ENCODE data around the gene GLRX. TPM values are rescaled to one million over a fixed set of nuclear protein-coding genes. Genes with fewer than 3 reads are reported as not detected.

GLRX gene
- total and polyA plus RNA-seq, 2 of the 4 experiments (the other 2 are of a cell fraction) = 142 to 193 TPM

- BruUV-seq (replicated peaks) = no TSS peak
- peak overlapping the region; percentile 20; the same call in 1 of the 2 replicates for H3K27ac ChIP-seq (ENCODE audit: insufficient read depth, low read length)
- no peak overlapping the region for H3K4me3 ChIP-seq (ENCODE audit: insufficient read depth, low read depth, low read length)
- H2BK120ac ChIP-seq (ENCODE audit: low read depth, low read length) = peak overlapping the region; percentile 64; the same call in 1 of the 2 replicates
- H4K8ac ChIP-seq (ENCODE audit: low read depth in 2 of 2, low read length in 2 of 2) = peak overlapping the region in 1 of 2 experiments; percentile 86; a peak in 2 of 4 replicates
- no peaks in the 10 kb centered on the region for H3K27me3 ChIP-seq (ENCODE audit: control insufficient read depth, insufficient read depth, low read length)
- CTCF ChIA-PET = interaction anchor here (0.8 to 2.7 kb wide), 2 partner anchors 69 to 204 kb away, joined by 3 to 12 read pairs; partner anchors contain the start of gene RFESD
- no peaks in the 10 kb centered on the region for H3K36me3 ChIP-seq (ENCODE audit: control insufficient read depth, insufficient read depth, low read length)
- intact Hi-C loops (cut with micrococcal nuclease) (loop anchor here (10.0 kb wide), 1 partner anchor 294 kb away; no protein-coding TSS in a partner anchor), dilution Hi-C loops (cut with HindIII; ENCODE audit: low sequenced_read_pairs, unreplicated experiment) (no loop called here), in situ Hi-C loops (cut with MboI; ENCODE audit: low sequenced_read_pairs) (loop anchor here (10.0 kb wide), 1 partner anchor 754 kb away; no protein-coding TSS in a partner anchor)
- peak overlapping the region; percentile 34 for H2BK5ac ChIP-seq (ENCODE audit: low read depth, low read length, poor library complexity, severe bottlenecking)
- WGBS, 2 experiments (ENCODE audit: extremely low coverage in 2 of 2, insufficient read length in 1 of 2) = 71% methylated on average over 1 of the region's 5 CpGs; no CpG with 5 or more reads in 1 of the 2 experiments
- peaks cover 7% of the 10 kb centered on the region for H3K4me1 ChIP-seq (ENCODE audit: control insufficient read depth, insufficient read depth, low read length)
- peak overlapping the region; percentile 27 for H3K14ac ChIP-seq (replicated peaks; ENCODE audit: low read depth, low read length)
- no peak overlapping the region for H3K56ac ChIP-seq (ENCODE audit: extremely low read depth, insufficient read depth, low read length)
- no peak overlapping the region for H3K4me2 ChIP-seq (ENCODE audit: low read depth, low read length)
- no peak for TF ChIP-seq MAFK (IDR thresholded peaks at IDR 0.05; ENCODE audit: low read depth, low read length)
- no peak for TF ChIP-seq RAD21 (IDR thresholded peaks at IDR 0.05; ENCODE audit: low read length)
- TF ChIP-seq, protein P1, sequence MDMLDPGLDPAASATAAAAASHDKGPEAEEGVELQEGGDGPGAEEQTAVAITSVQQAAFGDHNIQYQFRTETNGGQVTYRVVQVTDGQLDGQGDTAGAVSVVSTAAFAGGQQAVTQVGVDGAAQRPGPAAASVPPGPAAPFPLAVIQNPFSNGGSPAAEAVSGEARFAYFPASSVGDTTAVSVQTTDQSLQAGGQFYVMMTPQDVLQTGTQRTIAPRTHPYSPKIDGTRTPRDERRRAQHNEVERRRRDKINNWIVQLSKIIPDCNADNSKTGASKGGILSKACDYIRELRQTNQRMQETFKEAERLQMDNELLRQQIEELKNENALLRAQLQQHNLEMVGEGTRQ (IDR thresholded peaks at IDR 0.05; ENCODE audit: low read depth, low read length) = no peak
- TF ChIP-seq, protein P2, sequence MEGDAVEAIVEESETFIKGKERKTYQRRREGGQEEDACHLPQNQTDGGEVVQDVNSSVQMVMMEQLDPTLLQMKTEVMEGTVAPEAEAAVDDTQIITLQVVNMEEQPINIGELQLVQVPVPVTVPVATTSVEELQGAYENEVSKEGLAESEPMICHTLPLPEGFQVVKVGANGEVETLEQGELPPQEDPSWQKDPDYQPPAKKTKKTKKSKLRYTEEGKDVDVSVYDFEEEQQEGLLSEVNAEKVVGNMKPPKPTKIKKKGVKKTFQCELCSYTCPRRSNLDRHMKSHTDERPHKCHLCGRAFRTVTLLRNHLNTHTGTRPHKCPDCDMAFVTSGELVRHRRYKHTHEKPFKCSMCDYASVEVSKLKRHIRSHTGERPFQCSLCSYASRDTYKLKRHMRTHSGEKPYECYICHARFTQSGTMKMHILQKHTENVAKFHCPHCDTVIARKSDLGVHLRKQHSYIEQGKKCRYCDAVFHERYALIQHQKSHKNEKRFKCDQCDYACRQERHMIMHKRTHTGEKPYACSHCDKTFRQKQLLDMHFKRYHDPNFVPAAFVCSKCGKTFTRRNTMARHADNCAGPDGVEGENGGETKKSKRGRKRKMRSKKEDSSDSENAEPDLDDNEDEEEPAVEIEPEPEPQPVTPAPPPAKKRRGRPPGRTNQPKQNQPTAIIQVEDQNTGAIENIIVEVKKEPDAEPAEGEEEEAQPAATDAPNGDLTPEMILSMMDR (conservative IDR thresholded peaks at IDR 0.05; ENCODE audit: low read depth, low read length) = no peak
- TF ChIP-seq MAZ (IDR thresholded peaks at IDR 0.05; ENCODE audit: borderline replicate concordance, low read depth, low read length) = no peak
- no peak for TF ChIP-seq ELK1 (IDR thresholded peaks at IDR 0.05; ENCODE audit: borderline replicate concordance, low read depth, low read length)
- TF ChIP-seq CEBPB (IDR thresholded peaks at IDR 0.05; ENCODE audit: low read depth, low read length) = no peak
- no peak for TF ChIP-seq BHLHE40 (IDR thresholded peaks at IDR 0.05; ENCODE audit: low read depth, low read length)
- POLR2A ChIA-PET (ENCODE audit: unreplicated experiment) = interaction anchor here (0.7 kb wide), 1 partner anchor 68 kb away, joined by 3 read pairs; no protein-coding TSS in a partner anchor
- H2AK5ac ChIP-seq (ENCODE audit: low read depth, low read length) = peak overlapping the region; percentile 81
- DNase-seq = no peak
- H3K4ac ChIP-seq (ENCODE audit: low read depth, low read length) = peak overlapping the region; percentile 41; the same call in 1 of the 2 replicates
- H3K9me1 ChIP-seq (ENCODE audit: insufficient read depth, low read length) = 0 out of 2 replicates have a peak, but pooled peaks cover 7% of the 10 kb centered on the region
- H3K9ac ChIP-seq (ENCODE audit: low read depth, low read length) = no peak overlapping the region; the same call in 1 of the 2 replicates
- no peaks in the 10 kb centered on the region for H4K20me1 ChIP-seq (ENCODE audit: insufficient read depth, low read length)
- peak overlapping the region; percentile 71; the same call in 1 of the 2 replicates for H4K91ac ChIP-seq (ENCODE audit: insufficient read depth, low read depth, low read length)
- H3K23ac ChIP-seq (ENCODE audit: low read depth, low read length) = no peak overlapping the region
- peak overlapping the region; percentile 13 for H2AFZ ChIP-seq (replicated peaks; ENCODE audit: low read length, poor library complexity)
- peak overlapping the region; percentile 85; the same call in 1 of the 2 replicates for H2BK20ac ChIP-seq (ENCODE audit: low read depth, low read length)
- peak overlapping the region; percentile 13 for H3K18ac ChIP-seq (ENCODE audit: low read depth, low read length)
- peak overlapping the region; percentile 7; the same call in 1 of the 2 replicates for H4K5ac ChIP-seq (ENCODE audit: low read depth, low read length)
- peak overlapping the region; percentile 50; the same call in 1 of the 3 replicates for H2BK15ac ChIP-seq (ENCODE audit: low read depth, low read length)
- no peak overlapping the region for H2AK9ac ChIP-seq (replicated peaks; ENCODE audit: low read depth, low read length, poor library complexity)
- no peaks in the 10 kb centered on the region for H3K9me3 ChIP-seq (ENCODE audit: control insufficient read depth, insufficient read depth, low read length)
- no peak for ATAC-seq (ENCODE audit: low read depth)
- H3K79me1 ChIP-seq (ENCODE audit: low read depth in 1 of 2, low read length in 2 of 2) = 0 out of 4 replicates have a peak, but pooled peaks cover 0 to 3% of the 10 kb centered on the region in 2 experiments
These were observed 27.9 kb upstream of the GLRX start for GRCh38 chr5:95850391-95850894.
